Heart right ventricle (tissue), 16 donors: ENCODE results near the gene MC2R. TPM values are rescaled to one million over a fixed set of nuclear protein-coding genes. Genes with fewer than 3 reads are reported as not detected.

ENCODE experiments used
- ATAC-seq, 8 donors: fragments of 200-7000 bp; cut with Tn5 transposase; one replicate each; pipeline ENCODE4 v1.9.1; 2020; ENCODE audit warnings: mild to moderate bottlenecking in 8 of 8, moderate library complexity in 8 of 8, moderate number of reproducible peaks in 1 of 8
- DNase-seq, 2 donors: peaks; one replicate each; pipeline ENCODE4 v3.0.0-alpha.2; 2020
- H3K27ac ChIP-seq, 10 donors: fragments of 200-600 bp; sonication (generic) in 2 of 10; one replicate each; pipeline versions ENCODE4 v1.5.0 to v1.8.0; 2020 to 2022; ENCODE audit warnings: mild to moderate bottlenecking in 3 of 10
- H3K27me3 ChIP-seq, 7 donors: fragments of 200-600 bp; one replicate each; pipeline ENCODE4 v1.8.0; 2021 to 2022; ENCODE audit warnings: mild to moderate bottlenecking in 2 of 7
- H3K36me3 ChIP-seq, 9 donors: fragments of 200-600 bp; sonication (generic) in 1 of 9; one replicate each; pipeline versions ENCODE4 v1.5.0 to v1.8.0; 2020 to 2022; ENCODE audit warnings: mild to moderate bottlenecking in 2 of 9
- H3K4me1 ChIP-seq, 9 donors: fragments of 200-600 bp; sonication (generic) in 1 of 9; one replicate each; pipeline versions ENCODE4 v1.5.0 to v1.8.0; 2020 to 2022; ENCODE audit warnings: mild to moderate bottlenecking in 4 of 9
- H3K4me3 ChIP-seq, 10 donors: fragments of 200-600 bp; sonication (generic) in 2 of 10; one replicate each; pipeline versions ENCODE4 v1.5.0 to v1.8.0; 2020 to 2022; ENCODE audit warnings: mild to moderate bottlenecking in 7 of 10, moderate library complexity in 2 of 10
- H3K9me3 ChIP-seq, 11 donors: fragments of 200-600 bp in 10 of 11; sonication (generic) in 2 of 11; one replicate each; pipeline versions ENCODE4 v1.5.0 to v1.8.0; 2013 to 2022; ENCODE audit warnings: mild to moderate bottlenecking in 2 of 11, control low read depth in 1 of 11, moderate library complexity in 1 of 11
- CTCF ChIP-seq, 9 donors: fragments of 200-600 bp; sonication (generic) in 2 of 9; IDR thresholded peaks; one replicate each; pipeline versions ENCODE4 v1.5.0 to v1.8.0; 2021 to 2022; ENCODE audit warnings: antibody characterized with exemption in 9 of 9, mild to moderate bottlenecking in 5 of 9, moderate library complexity in 1 of 9
- WGBS, 2 donors: extraction: QIAGEN DNeasy Blood & Tissue Kit; methylation state at CpG; one replicate each; pipeline ENCODE4 v1.1.7; 2013; ENCODE audit warnings: inconsistent platforms in 1 of 2; 5-methylcytosine and 5-hydroxymethylcytosine counted together
- intact Hi-C, 10 donors: fragments of 100-400 bp; cut with DNase I; formaldehyde crosslinking; loops; one replicate each; pipeline versions ENCODE4 v1.11.1 to v1.14.2; 2022
- polyA plus RNA-seq, 2 donors: library from polyadenylated mRNA; stranded (reverse); fragments of 200-250 nt; gene quantifications; one replicate each; pipeline ENCODE4 v1.2.3, GENCODE V29; 2013
- total RNA-seq, 10 donors: library from RNA; stranded (reverse); fragmentation: NEBNext Ultra II Directional in 3 of 10; extraction: Animal tissue kit (Norgen Biotek cat#: 25700) in 3 of 10; gene quantifications; one replicate each; pipeline versions ENCODE4 v1.2.1 to v1.2.4, GENCODE V29; 2021 to 2023
- donor health status: Arrhythmogenic right ventricular cardiomyopathy.
- donor health status: ischemic (EF 13 %, LVEDD 7.1; RV severe dilation, severe dysfunction).
- donor health status: healthy with polysubstance abuse.
- donor health status: DM: no; HTN: yes; CAD: no.
- donor health status: DM: no; HTN: no; CAD: no.
- donor health status: ischemic (EF 25% LVEDD 6.9; RV normal size, moderate dysfunction).
- donor health status: ischemic (EF 25% LVEDD 5.7; RV mildly dilated, moderate dysfunction).
- donor health status: healthy.
- donor health status: DM: yes; HTN: yes; CAD: no.
- donor health status: Ischemic cardiomyopathy.
- donor health status: ischemic (EF 35%, LVEDD 5.7; RV mildly dilated, moderate dysfunction).
- donor health status: nonischemic (EF 11% LVEDD 7.7; RV severe dilation, severe dysfunction).
- donor health status: DM: yes; HTN: yes; CAD: no.
- donor health status: PGD.
- donor health status: ischemic (EF 29% LVEDD 5.4; RV normal size, mild dysfunction).
- donor health status: nonischemic (EF 23%, LVEDD 6.1; RV moderate dilation, normal function).

The MC2R gene
- total and polyA plus RNA-seq, 12 donors: under 0.01 TPM; not detected in 11

- 36 to 38% methylated on average over 1 of the region's 1 CpG for WGBS, 2 donors
- no peak for ATAC-seq
- Histone ChIP-seq H3K36me3 (no peaks in the 10 kb centered on the region), H3K4me3 (no peak overlapping the region), H3K9me3 (peaks cover 0 to 15% (median 0%) of the 10 kb centered on the region in 11 donors), H3K27ac (no peak overlapping the region), H3K4me1 (no peaks in the 10 kb centered on the region), H3K27me3 (peaks cover 0 to 15% (median 1%) of the 10 kb centered on the region in 7 donors)
- no peak for TF ChIP-seq CTCF (IDR thresholded peaks at IDR 0.05)
- no peak for DNase-seq
- intact Hi-C loops: no loop called here
These were observed 14.7 kb downstream of the MC2R start for GRCh38 chr18:13900633-13901032.

- no peak overlapping the region for H3K4me3 ChIP-seq
- no peak overlapping the region for H3K27ac ChIP-seq
- WGBS, 2 donors: 68 to 69% methylated on average over 6 of the region's 6 CpGs
- DNase-seq (no peak), ATAC-seq (no peak)
- H3K4me1 ChIP-seq: no peaks in the 10 kb centered on the region
- no peak for TF ChIP-seq CTCF (IDR thresholded peaks at IDR 0.05)
- H3K9me3 ChIP-seq: peaks cover 0 to 11% (median 0%) of the 10 kb centered on the region in 11 donors
- H3K27me3 ChIP-seq: peaks cover 0 to 35% (median 5%) of the 10 kb centered on the region in 7 donors
- intact Hi-C loops: no loop called here
- H3K36me3 ChIP-seq: no peaks in the 10 kb centered on the region
These were observed 19.8 kb downstream of the MC2R start for GRCh38 chr18:13895505-13896033.

GRCh38 chr18:13894531-13894930 lies 20.8 kb downstream of the MC2R start:
- no peaks in the 10 kb centered on the region for H3K36me3 ChIP-seq
- DNase-seq (no peak), ATAC-seq (no peak)
- no peak for TF ChIP-seq CTCF (IDR thresholded peaks at IDR 0.05)
- no peak overlapping the region for H3K27ac ChIP-seq
- no peaks in the 10 kb centered on the region for H3K4me1 ChIP-seq
- 77 to 79% methylated on average over 5 of the region's 5 CpGs for WGBS, 2 donors
- no peak overlapping the region for H3K4me3 ChIP-seq
- peaks cover 0 to 35% (median 8%) of the 10 kb centered on the region in 7 donors for H3K27me3 ChIP-seq
- intact Hi-C loops: no loop called here
- peaks cover 0 to 3% (median 0%) of the 10 kb centered on the region in 11 donors for H3K9me3 ChIP-seq

- H3K4me1 ChIP-seq: no peaks in the 10 kb centered on the region
- no peaks in the 10 kb centered on the region for H3K36me3 ChIP-seq
- 60 to 66% methylated on average over 3 of the region's 3 CpGs for WGBS, 2 donors
- peaks cover 0 to 35% (median 8%) of the 10 kb centered on the region in 7 donors for H3K27me3 ChIP-seq
- H3K9me3 ChIP-seq: no peaks in the 10 kb centered on the region
- DNase-seq (no peak), ATAC-seq (no peak)
- TF ChIP-seq CTCF (IDR thresholded peaks at IDR 0.05): no peak
- no peak overlapping the region for H3K27ac ChIP-seq
- intact Hi-C loops: no loop called here
- no peak overlapping the region for H3K4me3 ChIP-seq
These were observed 21.9 kb downstream of the MC2R start for GRCh38 chr18:13893418-13893760.
